NCI-H2196 treated with DMSO at 0.1 percent for 48 hours (cell line): Measurements from ENCODE around the gene DYRK3.
"Not testable (repeated sequence)": the region's sequence is repeated elsewhere in the genome, so short reads cannot be mapped to it uniquely, and the experiment has no call there.

Source experiments
- DNase-seq: peaks from one replicate; lab custom pipeline; 2025; ENCODE audit not compliant: unreplicated experiment; lab: John Stamatoyannopoulos, UW

DYRK3 gene

DNA sequence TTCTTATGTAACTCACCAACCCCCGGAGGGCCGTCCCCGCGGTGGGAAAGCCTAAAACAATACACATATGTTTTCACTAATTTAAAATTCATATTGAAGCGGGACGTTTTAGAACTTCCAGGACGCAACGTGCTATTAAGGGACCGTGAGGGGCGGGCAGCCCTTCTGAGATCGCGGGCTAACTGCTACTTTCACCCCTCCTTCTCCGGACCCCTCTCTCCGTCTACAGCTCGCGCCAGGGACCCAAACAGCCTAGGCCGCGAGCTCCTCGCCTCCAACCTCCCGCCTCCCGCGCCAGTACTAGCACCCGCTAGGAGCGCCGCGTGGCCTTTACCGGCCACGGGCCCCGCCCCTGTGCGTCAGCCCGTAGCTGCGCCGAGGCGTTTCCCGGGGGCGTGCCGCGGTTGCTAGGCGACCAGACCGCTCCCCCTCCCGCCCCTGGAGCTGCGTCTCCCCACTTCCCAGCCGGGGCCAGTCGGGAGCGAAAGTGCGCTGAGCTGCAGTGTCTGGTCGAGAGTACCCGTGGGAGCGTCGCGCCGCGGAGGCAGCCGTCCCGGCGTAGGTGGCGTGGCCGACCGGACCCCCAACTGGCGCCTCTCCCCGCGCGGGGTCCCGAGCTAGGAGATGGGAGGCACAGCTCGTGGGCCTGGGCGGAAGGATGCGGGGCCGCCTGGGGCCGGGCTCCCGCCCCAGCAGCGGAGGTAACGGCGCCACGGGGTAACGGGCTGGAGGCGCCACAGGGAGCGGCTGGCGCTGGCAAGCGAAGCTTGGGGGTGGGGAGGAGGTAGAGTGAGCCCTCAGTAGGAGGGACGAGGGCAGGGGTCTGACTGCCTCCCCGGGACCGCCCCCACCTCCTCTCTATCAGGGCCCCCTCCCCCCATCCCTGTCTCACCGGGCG lies at the start of gene DYRK3:
DYRK3 (plus strand) TSS at position 457 of the 898 bp plus-strand sequence; CDS start at position 625, 168 bp downstream.
- DNase-seq, result peak; percentile 87

DNA sequence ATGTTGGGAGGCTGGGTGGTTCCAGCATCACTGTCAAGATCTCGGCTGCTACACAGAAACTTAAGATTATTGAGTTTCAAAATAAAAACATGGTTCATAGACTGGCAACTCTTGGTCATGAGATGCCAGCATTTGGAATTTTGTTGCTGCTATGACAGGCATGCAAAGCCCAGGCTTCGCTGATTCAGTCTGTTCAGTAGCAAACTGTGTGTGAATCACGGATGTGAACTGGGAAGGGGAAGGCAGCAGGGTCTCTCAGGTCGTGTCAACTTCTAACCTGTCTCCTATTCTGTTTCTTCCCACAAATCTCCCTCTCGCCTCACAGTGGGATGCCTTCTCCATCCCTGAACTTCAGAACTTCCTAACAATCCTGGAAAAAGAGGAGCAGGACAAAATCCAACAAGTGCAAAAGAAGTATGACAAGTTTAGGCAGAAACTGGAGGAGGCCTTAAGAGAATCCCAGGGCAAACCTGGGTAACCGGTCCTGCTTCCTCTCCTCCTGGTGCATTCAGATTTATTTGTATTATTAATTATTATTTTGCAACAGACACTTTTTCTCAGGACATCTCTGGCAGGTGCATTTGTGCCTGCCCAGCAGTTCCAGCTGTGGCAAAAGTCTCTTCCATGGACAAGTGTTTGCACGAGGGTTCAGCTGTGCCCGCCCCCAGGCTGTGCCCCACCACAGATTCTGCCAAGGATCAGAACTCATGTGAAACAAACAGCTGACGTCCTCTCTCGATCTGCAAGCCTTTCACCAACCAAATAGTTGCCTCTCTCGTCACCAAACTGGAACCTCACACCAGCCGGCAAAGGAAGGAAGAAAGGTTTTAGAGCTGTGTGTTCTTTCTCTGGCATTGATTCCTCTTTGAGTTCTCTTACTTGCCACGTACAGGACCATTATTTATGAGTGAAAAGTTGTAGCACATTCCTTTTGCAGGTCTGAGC lies 48.6 kb upstream of the DYRK3 start:
- DNase-seq, result no peak

DNA sequence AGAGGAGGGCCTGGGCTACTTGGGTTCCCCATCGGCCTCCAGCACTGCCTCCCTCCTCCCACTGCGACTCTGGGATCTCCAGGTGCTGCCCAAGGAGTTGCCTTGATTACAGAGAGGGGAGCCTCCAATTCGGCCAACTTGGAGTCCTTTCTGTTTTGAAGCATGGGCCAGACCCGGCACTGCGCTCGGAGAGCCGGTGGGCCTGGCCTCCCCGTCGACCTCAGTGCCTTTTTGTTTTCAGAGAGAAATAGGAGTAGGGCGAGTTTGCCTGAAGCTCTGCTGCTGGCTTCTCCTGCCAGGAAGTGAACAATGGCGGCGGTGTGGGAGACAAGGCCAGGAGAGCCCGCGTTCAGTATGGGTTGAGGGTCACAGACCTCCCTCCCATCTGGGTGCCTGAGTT lies 47.4 kb upstream of the DYRK3 start:
- no peak for DNase-seq

DNA sequence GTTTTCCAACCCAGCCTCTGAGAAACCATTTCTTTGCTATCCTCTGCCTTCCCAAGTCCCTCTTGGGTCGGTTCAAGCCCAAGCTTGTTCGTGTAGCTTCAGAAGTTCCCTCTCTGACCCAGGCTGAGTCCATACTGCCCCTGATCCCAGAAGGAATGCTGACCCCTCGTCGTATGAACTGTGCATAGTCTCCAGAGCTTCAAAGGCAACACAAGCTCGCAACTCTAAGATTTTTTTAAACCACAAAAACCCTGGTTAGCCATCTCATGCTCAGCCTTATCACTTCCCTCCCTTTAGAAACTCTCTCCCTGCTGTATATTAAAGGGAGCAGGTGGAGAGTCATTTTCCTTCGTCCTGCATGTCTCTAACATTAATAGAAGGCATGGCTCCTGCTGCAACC lies 46.8 kb upstream of the DYRK3 start:
- no peak for DNase-seq

DNA sequence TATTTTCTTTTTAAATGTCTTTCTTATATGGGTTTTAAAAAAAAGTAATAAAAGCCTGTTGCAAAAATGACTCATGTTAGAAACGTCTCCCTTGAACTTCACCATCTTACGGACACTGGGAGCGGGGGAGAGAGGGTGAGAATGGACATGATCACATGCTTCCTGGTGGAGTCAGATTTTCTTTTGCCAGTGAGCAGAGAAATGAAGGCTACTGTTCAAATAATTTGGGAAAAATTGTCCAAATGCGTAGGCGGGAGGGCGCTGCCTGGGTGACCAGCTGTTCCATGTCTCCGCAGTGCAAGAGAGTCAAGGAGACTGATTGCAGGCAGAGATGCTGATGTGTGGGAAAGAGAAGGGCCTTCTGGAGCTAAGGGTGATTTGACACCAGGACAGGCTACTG lies 46.1 kb upstream of the DYRK3 start:
- no peak for DNase-seq

DNA sequence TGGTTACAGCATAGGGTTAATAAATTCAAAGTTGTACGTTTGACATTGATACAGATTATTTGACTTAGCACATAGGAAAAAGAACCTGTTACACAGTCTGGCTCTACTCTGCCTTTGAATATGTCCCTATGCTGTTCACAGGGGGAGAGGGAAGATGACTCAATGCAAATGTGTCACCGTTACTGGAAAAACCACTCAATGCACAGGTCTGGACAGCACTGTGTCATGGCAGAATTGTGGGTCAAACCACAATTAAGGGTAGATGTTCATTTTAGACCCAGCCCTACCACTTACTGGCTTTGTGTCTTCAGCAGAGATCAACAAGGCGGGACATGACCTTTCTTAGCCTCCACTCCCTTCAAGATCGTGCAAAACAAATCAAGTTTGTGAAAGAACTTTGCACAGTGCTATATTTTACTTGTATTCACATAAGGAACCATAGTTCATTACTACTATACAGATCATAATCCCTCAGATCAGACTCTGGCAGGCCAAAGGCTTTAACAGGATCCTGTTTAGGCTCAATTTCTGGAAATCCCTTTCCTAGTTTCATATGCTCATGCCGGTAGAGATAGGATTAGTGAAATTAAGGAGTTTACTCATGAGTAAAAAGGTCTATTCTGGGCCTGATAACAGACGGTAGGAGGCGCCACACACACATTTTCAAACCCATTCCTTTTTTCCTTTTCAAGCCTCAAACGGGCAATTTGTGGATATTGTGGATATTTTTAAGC lies 45.1 kb upstream of the DYRK3 start:
- no peak for DNase-seq

DNA sequence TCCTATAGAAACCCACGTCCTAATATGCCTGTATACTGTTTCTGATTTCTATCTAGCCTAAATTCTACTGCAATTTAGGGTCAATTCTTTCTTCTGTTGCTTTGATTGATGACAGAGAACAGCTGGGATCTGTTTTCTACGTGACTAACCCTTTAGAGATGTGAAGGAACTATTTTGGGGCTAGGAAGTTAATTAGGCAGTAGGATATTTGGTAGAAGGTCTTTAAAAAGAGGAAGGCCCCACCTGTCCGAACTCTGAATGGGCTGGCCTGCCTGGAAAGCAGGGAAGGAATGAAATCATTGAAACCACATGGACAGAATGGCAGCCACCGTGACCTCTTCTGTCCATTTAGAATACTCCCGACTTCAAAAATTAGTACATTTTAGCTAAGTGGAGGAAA lies 44.1 kb upstream of the DYRK3 start:
- no peak for DNase-seq

DNA sequence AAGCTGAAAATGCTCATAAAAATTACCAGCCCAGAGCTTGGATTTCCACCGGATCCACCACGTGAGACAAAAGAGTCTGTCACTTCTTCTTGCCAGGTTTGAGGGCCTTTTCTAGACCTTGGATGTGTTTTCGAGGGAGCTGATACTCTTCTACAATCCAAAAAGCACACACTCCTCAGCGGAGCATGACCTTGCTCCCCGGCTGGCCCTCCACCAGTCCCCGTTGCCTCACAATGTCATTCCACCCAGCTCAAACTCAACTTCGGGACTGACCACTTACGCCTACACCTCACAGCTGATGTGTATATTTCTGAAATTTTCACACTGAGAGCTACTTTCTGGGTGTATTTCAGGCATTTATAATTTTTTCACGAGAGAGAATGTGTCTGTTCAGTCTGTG lies 43.6 kb upstream of the DYRK3 start:
- DNase-seq, result no peak

DNA sequence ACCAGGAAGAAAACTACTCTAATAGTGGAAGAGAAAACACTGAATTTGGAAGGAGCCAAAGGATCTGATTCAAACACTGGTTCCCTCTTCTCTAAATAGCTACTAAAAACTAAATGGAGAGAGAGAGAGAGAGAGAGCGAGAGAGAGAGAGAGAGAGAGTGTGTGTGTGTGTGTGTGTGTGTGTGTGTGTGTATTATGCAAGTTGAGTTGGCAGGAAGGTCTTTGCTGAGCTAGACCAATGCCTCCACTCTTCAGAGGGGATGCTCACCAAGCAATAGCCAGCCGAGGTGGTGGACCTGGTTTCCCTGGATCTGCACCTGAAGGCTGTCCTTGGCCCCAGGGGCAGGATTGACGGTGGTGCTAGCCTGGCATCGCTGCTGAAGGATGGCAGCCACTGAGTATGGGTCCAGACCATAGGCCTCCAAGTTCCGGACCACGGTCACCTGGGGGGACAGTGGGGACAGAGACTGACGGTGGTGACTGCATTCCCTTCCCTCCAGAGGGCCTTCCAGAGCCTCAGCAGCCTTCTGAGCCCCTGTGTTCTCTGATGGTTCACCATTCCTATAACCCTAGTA lies 41.9 kb upstream of the DYRK3 start:
- DNase-seq, result no peak

DNA sequence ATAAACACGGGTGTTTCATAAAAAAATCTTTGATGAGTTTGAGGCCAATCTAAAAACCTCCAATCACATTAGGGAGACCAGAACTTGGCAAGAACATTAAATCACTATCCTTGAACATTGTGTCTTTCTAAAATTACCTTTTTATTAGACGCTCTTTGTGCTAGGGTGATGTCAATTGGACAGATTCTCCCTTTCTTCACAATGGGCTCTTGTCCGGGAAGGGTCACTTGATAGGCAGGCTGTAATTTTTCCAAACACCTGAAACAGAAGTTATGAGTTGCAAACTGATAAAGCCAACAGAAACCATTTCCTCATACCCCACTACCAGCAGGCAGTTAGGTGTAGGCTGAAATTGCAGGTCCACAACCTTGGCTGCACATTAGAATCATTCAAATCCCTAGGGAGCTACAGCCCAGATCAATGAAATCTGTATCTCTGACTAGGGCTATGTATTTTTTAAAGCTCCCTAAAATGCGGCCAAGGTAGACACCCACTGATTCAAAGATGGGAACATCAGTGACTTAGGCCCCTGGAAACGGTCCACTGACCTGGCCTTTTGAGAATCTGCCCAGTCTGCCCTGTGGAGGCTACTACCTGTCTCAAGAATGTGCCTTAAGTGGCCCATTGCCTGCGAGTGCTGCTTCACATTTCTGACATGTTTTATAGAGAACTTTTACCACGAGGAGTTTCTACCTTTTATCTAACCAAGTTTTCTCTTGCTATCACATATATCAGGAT lies 39.6 kb upstream of the DYRK3 start:
- DNase-seq, result no peak

DNA sequence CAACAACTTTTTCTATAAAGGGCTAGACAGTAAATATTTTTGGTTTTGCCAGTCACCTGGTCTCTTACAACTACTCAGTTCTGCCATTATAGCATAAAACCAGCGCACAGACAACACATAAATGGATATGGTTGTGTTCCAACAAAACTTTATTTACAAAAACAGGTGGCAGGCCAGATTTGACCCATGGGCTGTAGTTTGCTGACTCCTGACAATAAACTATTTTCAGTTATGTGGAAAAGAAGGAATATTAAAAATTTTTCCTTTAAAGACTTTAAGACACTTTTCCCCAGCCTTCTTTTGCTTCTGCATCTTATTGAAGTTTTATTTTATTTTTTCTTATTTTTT lies 39.0 kb upstream of the DYRK3 start:
- DNase-seq, result no peak

DNA sequence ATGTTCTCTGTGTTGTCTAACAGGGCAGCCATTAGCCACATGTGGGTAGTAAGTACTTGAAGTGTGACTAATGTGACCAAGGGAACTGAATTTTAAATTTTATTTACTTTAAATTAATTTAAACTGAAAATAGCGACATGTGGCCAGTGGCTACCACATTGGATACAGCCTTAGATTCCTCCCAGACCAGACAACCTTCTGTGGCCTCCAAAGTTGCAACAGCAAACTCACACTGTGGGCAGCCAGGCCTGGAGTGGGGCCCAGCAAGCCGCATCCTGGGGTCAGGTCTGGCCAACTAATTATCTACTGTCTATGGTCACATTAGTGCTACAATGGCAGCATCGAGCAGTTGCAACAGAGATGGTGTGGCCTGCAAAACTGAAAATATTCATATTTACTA lies 34.8 kb upstream of the DYRK3 start:
- DNase-seq, result no peak

DNA sequence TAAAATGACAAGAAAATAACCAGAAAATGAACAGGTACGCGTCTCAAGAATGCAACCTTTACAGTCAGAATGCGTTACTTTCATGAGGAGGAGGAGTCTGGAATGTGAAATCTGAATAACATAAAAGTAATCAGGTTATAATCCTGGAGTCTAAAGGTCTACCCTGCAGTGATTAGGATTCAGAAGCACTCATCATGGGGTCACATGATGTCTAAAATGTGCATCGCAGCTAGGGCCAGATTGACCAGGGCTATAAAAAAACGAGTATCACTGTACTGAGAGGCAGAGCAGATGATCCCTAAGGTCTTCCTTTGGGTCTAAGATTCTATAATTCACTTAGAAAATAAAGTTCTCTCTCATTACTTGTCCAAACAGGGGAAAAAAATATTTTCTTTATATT lies 30.5 kb upstream of the DYRK3 start:
- DNase-seq, result no peak

DNA sequence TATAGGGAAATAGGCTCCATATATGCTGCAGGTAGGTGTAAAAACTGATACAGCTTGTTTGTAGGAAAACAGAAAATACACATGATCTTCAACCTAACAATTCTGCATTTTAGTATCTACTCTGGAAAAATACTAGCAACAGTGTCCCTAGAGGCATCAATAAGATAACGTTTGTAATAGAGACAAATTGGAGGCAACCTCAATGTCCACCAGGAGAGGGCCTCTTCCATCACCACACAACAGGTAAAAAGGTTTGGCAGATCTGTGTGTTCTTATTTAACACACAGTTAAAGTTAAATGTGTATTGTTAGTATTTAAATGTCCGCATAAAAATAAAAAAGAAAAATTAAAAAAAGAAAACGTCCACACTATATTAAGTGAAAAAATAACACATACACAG lies 28.5 kb upstream of the DYRK3 start:
- peak; percentile 31 for DNase-seq

DNA sequence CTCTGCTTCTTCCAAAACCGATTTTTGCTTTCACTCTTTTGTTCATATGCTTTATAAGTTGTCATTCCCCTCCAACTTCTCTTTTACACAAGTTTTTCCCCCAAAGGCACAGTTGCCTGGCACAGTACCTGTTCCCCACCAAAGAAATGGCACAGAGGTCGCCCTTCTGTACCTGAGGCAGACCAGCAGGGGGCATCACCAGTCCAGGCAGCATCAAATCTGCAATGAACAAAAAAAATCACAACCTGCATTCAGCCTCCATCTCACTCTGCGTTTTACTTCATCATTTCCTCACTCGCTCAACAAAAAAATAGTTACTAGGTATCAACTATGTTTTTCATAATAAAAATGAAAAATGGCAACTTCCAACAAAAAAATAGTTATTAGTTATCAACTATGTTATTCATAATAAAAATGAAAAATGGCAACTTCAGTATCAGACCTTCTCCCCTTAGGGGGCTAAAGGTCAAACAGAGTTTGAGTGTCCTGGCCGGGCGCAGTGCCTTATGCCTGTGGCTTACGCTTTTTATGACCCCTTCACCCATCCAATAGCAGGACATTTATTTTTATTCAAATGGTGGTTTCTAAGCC lies 27.1 kb upstream of the DYRK3 start:
- DNase-seq, result peak; percentile 17

DNA sequence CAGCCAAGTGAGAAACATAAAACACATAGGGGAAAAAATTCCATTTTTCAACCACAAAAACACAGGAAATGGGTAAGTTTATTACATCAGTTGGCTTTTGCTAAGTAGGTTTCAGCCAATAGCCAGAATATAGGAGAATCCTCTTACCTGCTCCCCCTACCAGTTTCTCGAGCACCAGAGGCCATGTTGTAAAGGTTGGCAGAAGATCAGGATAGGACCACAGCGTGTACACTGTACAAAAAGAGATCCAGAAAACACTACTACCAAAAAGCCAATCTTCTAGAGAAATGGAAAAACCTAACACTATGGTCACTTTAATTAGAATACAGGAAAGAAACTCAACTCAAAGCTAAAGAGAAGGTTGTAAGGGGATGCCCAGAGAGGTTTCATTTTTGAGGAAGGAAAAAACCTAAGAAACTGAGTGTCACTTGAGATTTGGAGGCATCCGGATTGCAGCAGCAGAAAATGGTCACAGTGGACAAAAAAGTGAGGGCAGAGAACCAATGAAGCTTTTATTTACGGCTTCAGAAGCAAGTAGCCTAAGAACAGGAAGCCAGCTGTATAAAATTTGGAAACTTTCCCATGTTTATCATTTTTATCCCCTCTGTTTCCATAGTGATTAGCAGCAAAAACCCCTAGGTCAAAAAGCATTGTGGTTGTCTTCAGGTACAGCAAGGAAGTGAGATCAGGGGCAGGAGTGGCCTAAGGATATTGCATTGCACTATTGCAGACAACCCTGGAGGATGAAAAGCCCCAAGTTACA lies 25.9 kb upstream of the DYRK3 start:
- DNase-seq, result no peak

DNA sequence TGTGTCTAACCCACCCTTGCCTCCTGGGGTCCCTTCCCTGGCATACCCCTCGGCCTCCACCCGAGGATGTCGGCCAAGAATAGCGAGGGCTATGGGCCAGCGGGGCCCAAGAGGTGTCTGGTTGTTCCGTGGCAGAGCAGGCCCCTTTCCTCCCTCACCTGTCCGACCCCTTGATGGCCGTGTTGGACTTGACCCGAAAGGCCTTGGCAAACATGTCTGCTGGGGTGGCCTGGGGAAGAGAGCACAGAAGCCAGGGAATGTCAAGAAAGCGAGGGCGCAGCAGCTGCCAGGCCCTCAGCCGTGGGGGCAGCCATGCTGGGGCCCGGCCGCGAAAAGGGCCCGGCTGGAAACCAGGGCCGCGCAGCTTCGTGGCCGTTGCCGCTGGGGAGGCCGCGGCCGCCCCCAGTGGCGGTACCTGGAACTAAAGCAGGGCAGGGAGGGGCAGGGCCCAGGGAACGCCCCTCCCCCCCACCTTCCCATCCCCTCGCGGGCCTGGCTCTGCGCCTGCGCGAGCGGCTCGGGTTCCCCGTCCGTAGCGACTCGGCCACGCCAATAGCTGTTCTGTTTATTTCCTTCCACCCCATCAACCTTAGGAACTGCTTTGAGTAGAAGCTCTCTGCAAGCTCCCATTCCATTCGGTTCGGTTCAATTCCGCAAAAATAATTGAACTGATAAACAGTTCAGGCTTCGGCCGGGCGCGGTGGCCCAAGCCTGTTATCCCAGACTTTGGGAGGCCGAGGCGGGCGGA lies 23.0 kb upstream of the DYRK3 start, which contains the start of gene EIF2D:
EIF2D (minus strand) TSS at position 337 of the 748 bp plus-strand sequence; CDS start at position 214, 123 bp downstream.
- peak; percentile 91 for DNase-seq

DNA sequence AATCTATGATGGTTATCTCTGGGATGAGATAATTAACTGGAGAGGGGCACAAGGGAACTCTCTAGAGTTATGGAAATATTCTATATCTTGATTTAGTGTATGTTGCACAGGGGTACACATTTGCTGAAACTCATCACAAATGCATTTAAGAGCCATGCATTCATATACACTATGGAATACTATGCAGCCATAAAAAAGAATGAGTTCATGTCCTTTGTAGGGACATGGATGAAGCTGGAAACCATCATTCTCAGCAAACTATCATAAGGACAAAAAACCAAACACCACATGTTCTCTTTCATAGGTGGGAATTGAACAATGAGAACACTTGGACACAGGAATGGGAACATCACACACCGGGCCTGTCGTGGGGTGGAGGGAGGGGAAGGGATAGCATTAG lies 8.9 kb upstream of the DYRK3 start:
- DNase-seq, result not testable (repeated sequence)
